Smooth muscle cell (in vitro differentiated cells): ENCODE results near the gene GPR179. TPM values are rescaled to one million over a fixed set of nuclear protein-coding genes. Genes with fewer than 3 reads are reported as not detected.
A peak's percentile ranks its signal among the peaks of the same experiment; 100 is the strongest.

Experiments
- DNase-seq: peaks from one replicate; lab custom pipeline; 2025; ENCODE audit not compliant: unreplicated experiment; lab: John Stamatoyannopoulos, UW
- H2AFZ ChIP-seq: fragments of 200-600 bp; sonication (generic); 2 replicates; pipeline ENCODE4 v1.6.0; 2016; ENCODE audit warnings: antibody characterized with exemption, low read depth, mild to moderate bottlenecking
- H3F3A ChIP-seq: fragments of 200-600 bp; sonication (generic); 2 replicates; pipeline ENCODE4 v1.6.0; 2017; ENCODE audit warnings: antibody characterized with exemption, low read depth
- H3K27ac ChIP-seq: fragments of 200-600 bp; sonication (generic); 2 replicates; pipeline ENCODE4 v1.5.1; 2016; ENCODE audit warnings: low read depth, mild to moderate bottlenecking
- H3K27me3 ChIP-seq: fragments of 200-600 bp; sonication (generic); 2 replicates; pipeline ENCODE4 v1.6.1; 2016; ENCODE audit warnings: low read depth, mild to moderate bottlenecking
- H3K36me3 ChIP-seq: fragments of 200-600 bp; sonication (generic); 2 replicates; pipeline ENCODE4 v1.5.1; 2016; ENCODE audit warnings: low read depth
- H3K4me1 ChIP-seq: fragments of 200-600 bp; sonication (generic); 2 replicates; pipeline ENCODE4 v1.5.1; 2016; ENCODE audit warnings: low read depth
- H3K4me2 ChIP-seq: fragments of 200-600 bp; sonication (generic); 2 replicates; pipeline ENCODE4 v1.6.0; 2016; ENCODE audit warnings: mild to moderate bottlenecking
- H3K4me3 ChIP-seq: fragments of 200-600 bp; sonication (generic); 2 replicates; pipeline ENCODE4 v1.5.1; 2016; ENCODE audit warnings: mild to moderate bottlenecking
- H3K79me2 ChIP-seq: fragments of 200-600 bp; sonication (generic); 2 replicates; pipeline ENCODE4 v1.6.0; 2016; ENCODE audit warnings: low read depth, mild to moderate bottlenecking
- H3K9ac ChIP-seq: fragments of 200-600 bp; sonication (generic); 2 replicates; pipeline ENCODE4 v1.6.0; 2016; ENCODE audit warnings: low read depth
- H3K9me3 ChIP-seq: fragments of 200-600 bp; sonication (generic); replicated peaks from 2 replicates; pipeline ENCODE4 v1.5.1; 2016; ENCODE audit warnings: low read depth
- H4K20me1 ChIP-seq: fragments of 200-600 bp; sonication (generic); 2 replicates; pipeline ENCODE4 v1.6.0; 2016; ENCODE audit warnings: low read depth
- CTCF ChIP-seq: fragments of 200-600 bp; sonication (generic); IDR thresholded peaks from 2 replicates; pipeline ENCODE4 v1.5.1; 2017; ENCODE audit warnings: borderline replicate concordance, mild to moderate bottlenecking, antibody characterized with exemption; ENCODE audit not compliant: insufficient read depth, poor library complexity, severe bottlenecking
- WGBS: methylation state at CpG from one replicate; pipeline ENCODE4 v1.1.7; 2016; ENCODE audit warnings: low lambda C conversion rate; 5-methylcytosine and 5-hydroxymethylcytosine counted together
- polyA plus RNA-seq: library from polyadenylated mRNA; unstranded; fragments of >200 nt; fragmentation: Nextera tagmentation; extraction: Ambion mirVana; gene quantifications from 2 replicates; pipeline ENCODE4 v1.2.1, GENCODE V29; 2016
- total RNA-seq: library from RNA; depleted of rRNA; stranded (reverse); fragments of >200 nt; gene quantifications from 2 replicates; pipeline ENCODE4 v1.2.3, GENCODE V29; 2014

Gene GPR179
- total and polyA plus RNA-seq, 2 experiments from 2014 or later = not detected

- 36% methylated on average over 5 of the region's 5 CpGs for WGBS
- no peak for DNase-seq
Observed at GRCh38 chr17:38325221-38325851, 18.4 kb downstream of the GPR179 start.

GRCh38 chr17:38324772-38325171 lies 19.0 kb downstream of the GPR179 start:
- no peaks in the 10 kb centered on the region for H3K36me3 ChIP-seq
- H4K20me1 ChIP-seq = no peaks in the 10 kb centered on the region
- peaks cover 18% of the 10 kb centered on the region for H3K4me1 ChIP-seq
- H3K4me2 ChIP-seq = peak overlapping the region; percentile 6
- no peak for DNase-seq
- no peak overlapping the region for H3K27ac ChIP-seq
- H3K9ac ChIP-seq = no peak overlapping the region
- 93% methylated on average over 2 of the region's 2 CpGs for WGBS
- no peaks in the 10 kb centered on the region for H3K79me2 ChIP-seq
- H3K4me3 ChIP-seq = no peak overlapping the region
- no peaks in the 10 kb centered on the region for H3K9me3 ChIP-seq
- no peaks in the 10 kb centered on the region for H3K27me3 ChIP-seq
- no peak for TF ChIP-seq CTCF
- H2AFZ ChIP-seq = no peak overlapping the region
- H3F3A ChIP-seq = peaks cover 5% of the 10 kb centered on the region

More at GRCh38 chr17:38325221-38325851, 18.4 kb downstream of the GPR179 start:
- Histone ChIP-seq H3K79me2 (no peaks in the 10 kb centered on the region), H3K4me2 (peak overlapping the region; percentile 6), H4K20me1 (no peaks in the 10 kb centered on the region), H3K4me1 (peaks cover 18% of the 10 kb centered on the region), H2AFZ (no peak overlapping the region), H3K9ac (no peak overlapping the region), H3K36me3 (no peaks in the 10 kb centered on the region), H3K27ac (no peak overlapping the region), H3K27me3 (no peaks in the 10 kb centered on the region), H3F3A (peaks cover 5% of the 10 kb centered on the region), H3K4me3 (no peak overlapping the region), H3K9me3 (no peaks in the 10 kb centered on the region)
- TF ChIP-seq CTCF = no peak

GRCh38 chr17:38324141-38324697 lies 19.5 kb downstream of the GPR179 start:
- no peak overlapping the region for H2AFZ ChIP-seq
- peaks cover 18% of the 10 kb centered on the region for H3K4me1 ChIP-seq
- no peaks in the 10 kb centered on the region for H3K79me2 ChIP-seq
- no peak for DNase-seq
- no peaks in the 10 kb centered on the region for H4K20me1 ChIP-seq
- no peaks in the 10 kb centered on the region for H3K36me3 ChIP-seq
- 95% methylated on average over 3 of the region's 3 CpGs for WGBS
- H3K4me3 ChIP-seq = no peak overlapping the region
- H3K27me3 ChIP-seq = no peaks in the 10 kb centered on the region
- no peak overlapping the region for H3K27ac ChIP-seq
- H3K4me2 ChIP-seq = no peak overlapping the region
- TF ChIP-seq CTCF = no peak
- no peak overlapping the region for H3K9ac ChIP-seq
- H3K9me3 ChIP-seq = no peaks in the 10 kb centered on the region
- peaks cover 5% of the 10 kb centered on the region for H3F3A ChIP-seq

- Histone ChIP-seq H3K36me3 (no peaks in the 10 kb centered on the region), H3K27ac (no peak overlapping the region), H3K27me3 (no peaks in the 10 kb centered on the region), H4K20me1 (no peaks in the 10 kb centered on the region), H3K4me1 (peaks cover 18% of the 10 kb centered on the region), H3K79me2 (no peaks in the 10 kb centered on the region), H3K9me3 (no peaks in the 10 kb centered on the region), H3K4me3 (no peak overlapping the region), H3K9ac (no peak overlapping the region), H3K4me2 (no peak overlapping the region), H2AFZ (no peak overlapping the region), H3F3A (peaks cover 5% of the 10 kb centered on the region)
- no peak for TF ChIP-seq CTCF
- WGBS = 92% methylated on average over 1 of the region's 1 CpG
- no peak for DNase-seq
Observed at GRCh38 chr17:38322897-38323296, 20.9 kb downstream of the GPR179 start.
